HCT116 (cell line): ENCODE results near the gene HAND2. TPM values are rescaled to one million over a fixed set of nuclear protein-coding genes. Genes with fewer than 3 reads are reported as not detected.

Experiments used
- ATAC-seq: fragments of 200-7000 bp; cut with Tn5 transposase; 2 replicates; pipeline ENCODE4 v1.9.1; 2020; ENCODE audit warnings: mild to moderate bottlenecking, moderate library complexity
- BruUV-seq: library from RNA; stranded (reverse); fragments of 400-500 nt; replicated peaks from 2 replicates; lab custom pipeline; 2021; lab: Mats Ljungman, UMichigan
- CTCF ChIA-PET: fragments of 300-600 bp; sonication (Branson Sonifier 250); formaldehyde crosslinking; loops from one replicate; lab custom pipeline; 2021; ENCODE audit warnings: antibody characterized with exemption; lab: Charles Lee
- POLR2A ChIA-PET: fragments of 300-600, 350-600 bp; sonication (Branson Sonifier 250); formaldehyde crosslinking; loops from one replicate; lab custom pipeline; 2021; ENCODE audit warnings: antibody characterized with exemption; lab: Charles Lee
- RAD21 ChIA-PET, 2 experiments: fragments of 300-600 bp; sonication (Branson Sonifier 250); formaldehyde crosslinking; loops; one replicate each; lab custom pipeline; 2023; ENCODE audit warnings: low total read pairs in 2 of 2; ENCODE audit not compliant: uncharacterized antibody in 2 of 2, unreplicated experiment in 2 of 2, low non-redundant PET in 1 of 2; lab: Charles Lee
- DNase-seq: peaks from one replicate; pipeline ENCODE4 v3.0.0-alpha.2; 2010; ENCODE audit warnings: low read depth, low spot score
- H2AFZ ChIP-seq: fragments of 200-600 bp; shearing (Covaris generic), sonication (generic); 2 replicates; pipeline ENCODE4 v1.6.1; 2017; ENCODE audit warnings: low read depth, mixed run types, mixed read lengths, antibody characterized with exemption, low read length; ENCODE audit not compliant: poor library complexity, severe bottlenecking
- H3K27ac ChIP-seq: 2 replicates; pipeline ENCODE4 v1.5.1; 2012; ENCODE audit warnings: low read depth, low read length
- H3K27me3 ChIP-seq: fragments of 200-600 bp; sonication (generic); 2 replicates; pipeline ENCODE4 v1.6.1; 2016; ENCODE audit warnings: mixed run types, low read length, mixed read lengths; ENCODE audit not compliant: insufficient read depth
- H3K36me3 ChIP-seq, 2 experiments: fragments of 200-500 bp in 1 of 2; fragments of 200-600 bp in 1 of 2; sonication (Bioruptor generic) in 1 of 2; sonication (generic) in 1 of 2; 2 replicates each; pipeline versions ENCODE4 v1.5.1 to v1.6.1; 2014 to 2016; ENCODE audit warnings: low read length in 2 of 2, inconsistent platforms in 1 of 2, mixed read lengths in 1 of 2, mixed run types in 1 of 2; ENCODE audit not compliant: insufficient read depth in 2 of 2, control insufficient read depth in 1 of 2
- H3K4me1 ChIP-seq, 2 experiments: fragments of 200-600 bp in 1 of 2; sonication (generic) in 1 of 2; 2 replicates each; pipeline versions ENCODE4 v1.5.1 to v1.6.1; 2012 to 2017; ENCODE audit warnings: low read length in 2 of 2, inconsistent platforms in 1 of 2, mild to moderate bottlenecking in 1 of 2, mixed read lengths in 1 of 2, mixed run types in 1 of 2, moderate library complexity in 1 of 2; ENCODE audit not compliant: insufficient read depth in 2 of 2, control insufficient read depth in 1 of 2
- H3K4me2 ChIP-seq: fragments of 200-600 bp; sonication (generic); 2 replicates; pipeline ENCODE4 v1.6.1; 2017; ENCODE audit warnings: mixed run types, low read length, mixed read lengths
- H3K4me3 ChIP-seq, 2 experiments: fragments of 200-600 bp in 1 of 2; sonication (generic) in 1 of 2; replicated peaks in 1 of 2; 2 replicates each; pipeline ENCODE4 v1.5.1; 2011 to 2016; ENCODE audit warnings: low read length in 2 of 2, control low read depth in 1 of 2, low read depth in 1 of 2, mild to moderate bottlenecking in 1 of 2, mixed read lengths in 1 of 2, mixed run types in 1 of 2
- H3K79me2 ChIP-seq: fragments of 200-600 bp; sonication (generic); 2 replicates; pipeline ENCODE4 v1.6.1; 2017; ENCODE audit warnings: mild to moderate bottlenecking, mixed run types, low read length, moderate library complexity, mixed read lengths; ENCODE audit not compliant: insufficient read depth
- H3K9ac ChIP-seq: fragments of 200-600 bp; sonication (generic); 2 replicates; pipeline ENCODE4 v1.6.1; 2016; ENCODE audit warnings: low read length, mixed read lengths
- H3K9me2 ChIP-seq: fragments of 200-600 bp; sonication (generic), shearing (Covaris generic); 2 replicates; pipeline ENCODE4 v1.6.1; 2017; ENCODE audit warnings: mixed run types, mild to moderate bottlenecking, moderate library complexity; ENCODE audit not compliant: insufficient read depth
- H3K9me3 ChIP-seq, 2 experiments: fragments of 200-500 bp in 1 of 2; fragments of 200-600 bp in 1 of 2; sonication (Bioruptor generic) in 1 of 2; sonication (generic) in 1 of 2; 2 replicates each; pipeline ENCODE4 v1.6.1; 2014 to 2017; ENCODE audit warnings: low read length in 2 of 2, mixed read lengths in 2 of 2, inconsistent platforms in 1 of 2, low read depth in 1 of 2, mild to moderate bottlenecking in 1 of 2, mixed run types in 1 of 2, moderate library complexity in 1 of 2; ENCODE audit not compliant: control insufficient read depth in 1 of 2, insufficient read depth in 1 of 2
- H4K20me1 ChIP-seq: fragments of 200-600 bp; sonication (generic), shearing (Covaris generic); 2 replicates; pipeline ENCODE4 v1.6.1; 2017; ENCODE audit warnings: mixed run types, mild to moderate bottlenecking, moderate library complexity; ENCODE audit not compliant: insufficient read depth
- ATF3 ChIP-seq: IDR thresholded peaks from 2 replicates; pipeline ENCODE4 v1.6.1; 2012
- CBX3 ChIP-seq: IDR thresholded peaks from 2 replicates; pipeline ENCODE4 v1.6.1; 2012; ENCODE audit warnings: low read depth
- CEBPB ChIP-seq: IDR thresholded peaks from 2 replicates; pipeline ENCODE4 v1.6.1; 2012; ENCODE audit warnings: low read depth
- EGR1 ChIP-seq: IDR thresholded peaks from 2 replicates; pipeline ENCODE4 v1.6.1; 2012; ENCODE audit warnings: low read depth
- ELF1 ChIP-seq: IDR thresholded peaks from 2 replicates; pipeline ENCODE4 v1.6.1; 2012; ENCODE audit warnings: low read depth, borderline replicate concordance
- EZH2phosphoT487 ChIP-seq: fragments of 200-600 bp; IDR thresholded peaks from 2 replicates; pipeline ENCODE4 v1.6.1; 2018; ENCODE audit warnings: antibody characterized with exemption, borderline replicate concordance
- FOSL1 ChIP-seq: IDR thresholded peaks from 2 replicates; pipeline ENCODE4 v1.6.1; 2012; ENCODE audit warnings: low read depth
- JUND ChIP-seq: IDR thresholded peaks from 2 replicates; pipeline ENCODE4 v1.6.1; 2012
- POLR2A ChIP-seq: IDR thresholded peaks from 2 replicates; pipeline ENCODE4 v1.7.0; 2011; ENCODE audit warnings: borderline replicate concordance; ENCODE audit not compliant: insufficient read depth, insufficient read length; ENCODE audit errors: extremely low read depth
- RAD21 ChIP-seq: IDR thresholded peaks from 2 replicates; pipeline ENCODE4 v1.6.1; 2012; ENCODE audit warnings: low read depth, mild to moderate bottlenecking
- REST ChIP-seq: IDR thresholded peaks from 2 replicates; pipeline ENCODE4 v1.6.1; 2012; ENCODE audit warnings: low read depth
- SIN3A ChIP-seq: IDR thresholded peaks from 2 replicates; pipeline ENCODE4 v1.6.1; 2012; ENCODE audit warnings: low read depth
- SP1 ChIP-seq: IDR thresholded peaks from 2 replicates; pipeline ENCODE4 v1.6.1; 2012; ENCODE audit warnings: low read depth
- SRF ChIP-seq: IDR thresholded peaks from 2 replicates; pipeline ENCODE4 v1.6.1; 2012; ENCODE audit warnings: low read depth
- TCF7L2 ChIP-seq: IDR thresholded peaks from 2 replicates; pipeline ENCODE4 v1.7.0; 2011; ENCODE audit warnings: borderline replicate concordance, inconsistent platforms; ENCODE audit not compliant: insufficient read depth, insufficient read length; ENCODE audit errors: extremely low read depth
- YY1 ChIP-seq: IDR thresholded peaks from 2 replicates; pipeline ENCODE4 v1.6.1; 2011; ENCODE audit warnings: low read length, low read depth, moderate library complexity, mild to moderate bottlenecking; ENCODE audit not compliant: insufficient replicate concordance; ENCODE audit errors: extremely low read depth
- ZBTB33 ChIP-seq: IDR thresholded peaks from 2 replicates; pipeline ENCODE4 v1.6.1; 2011; ENCODE audit warnings: mild to moderate bottlenecking, low read length, moderate library complexity; ENCODE audit not compliant: insufficient replicate concordance; ENCODE audit errors: extremely low read depth
- ZFX ChIP-seq: fragments of 450-650 bp; IDR thresholded peaks from 2 replicates; pipeline ENCODE4 v1.6.1; 2017
- intact Hi-C: fragments of 100-400 bp; cut with micrococcal nuclease; formaldehyde crosslinking; loops from 2 replicates; pipeline ENCODE4 v1.10.0; 2022
- total RNA-seq: library from RNA; stranded (reverse); gene quantifications from one replicate; pipeline ENCODE4 v1.2.1, GENCODE V29; 2021; ENCODE audit not compliant: unreplicated experiment
- TF ChIP-seq, protein P1 (sequence below): IDR thresholded peaks from 2 replicates; pipeline ENCODE4 v1.6.1; 2012
- TF ChIP-seq, protein P2 (sequence below), 3 experiments: fragments of 200-600 bp in 1 of 3; sonication (generic) in 1 of 3; IDR thresholded peaks in 2 of 3; conservative IDR thresholded peaks in 1 of 3; 2 replicates each; pipeline ENCODE4 v1.5.1; 2012 to 2017; ENCODE audit warnings: low read depth in 2 of 3, low read length in 2 of 3, antibody characterized with exemption in 1 of 3, borderline replicate concordance in 1 of 3, control low read depth in 1 of 3, mild to moderate bottlenecking in 1 of 3, mixed read lengths in 1 of 3, mixed run types in 1 of 3, moderate library complexity in 1 of 3; ENCODE audit not compliant: insufficient read depth in 1 of 3

The HAND2 gene
- total RNA-seq, 1 experiment from 2014 or later: not detected

DNA sequence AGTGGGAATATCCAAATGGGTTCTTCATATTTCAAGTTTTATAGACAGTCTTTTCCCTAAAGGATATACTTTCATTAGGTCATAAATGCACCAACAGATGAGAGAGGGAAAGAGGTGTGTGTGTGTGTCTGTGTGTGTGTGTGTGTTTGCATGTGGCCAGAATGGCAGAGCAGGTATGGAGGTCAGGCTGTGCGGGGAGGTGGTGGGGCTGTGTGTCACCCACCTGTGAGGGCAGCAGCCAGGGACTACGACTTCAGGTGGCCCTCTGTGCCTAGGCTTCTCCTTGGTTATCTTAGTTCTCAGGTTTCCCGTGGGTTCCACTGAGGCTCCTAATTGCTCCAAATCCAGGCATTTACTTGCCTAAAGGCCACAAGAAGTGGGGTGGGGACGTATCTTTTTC, 14.6 kb downstream of the HAND2 start:
- no peaks in the 10 kb centered on the region for H3K9me3 ChIP-seq
- intact Hi-C loops: no loop called here
- no peaks in the 10 kb centered on the region for H3K79me2 ChIP-seq
- no peaks in the 10 kb centered on the region for H3K9me2 ChIP-seq
- peaks cover 31% of the 10 kb centered on the region for H3K27me3 ChIP-seq
- no peak overlapping the region for H3K27ac ChIP-seq
- H4K20me1 ChIP-seq: no peaks in the 10 kb centered on the region
- ChIA-PET POLR2A (no interaction called here), CTCF (no interaction called here), RAD21 (no interaction called here)
- H2AFZ ChIP-seq: no peak overlapping the region
- ATAC-seq: no peak
- no peaks in the 10 kb centered on the region for H3K4me1 ChIP-seq
- no peaks in the 10 kb centered on the region for H3K36me3 ChIP-seq
- no peak overlapping the region for H3K4me2 ChIP-seq
- TF ChIP-seq, protein P1, sequence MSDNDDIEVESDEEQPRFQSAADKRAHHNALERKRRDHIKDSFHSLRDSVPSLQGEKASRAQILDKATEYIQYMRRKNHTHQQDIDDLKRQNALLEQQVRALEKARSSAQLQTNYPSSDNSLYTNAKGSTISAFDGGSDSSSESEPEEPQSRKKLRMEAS: no peak
- TF ChIP-seq SP1 (no peak), TCF7L2 (no peak), EGR1 (no peak), FOSL1 (no peak), CBX3 (no peak), ELF1 (no peak), REST (no peak), SIN3A (no peak), SRF (no peak), ZBTB33 (no peak), RAD21 (no peak), EZH2phosphoT487 (no peak), YY1 (no peak), CEBPB (no peak), JUND (no peak), ZFX (no peak), POLR2A (no peak), ATF3 (no peak)
- TF ChIP-seq, protein P2, sequence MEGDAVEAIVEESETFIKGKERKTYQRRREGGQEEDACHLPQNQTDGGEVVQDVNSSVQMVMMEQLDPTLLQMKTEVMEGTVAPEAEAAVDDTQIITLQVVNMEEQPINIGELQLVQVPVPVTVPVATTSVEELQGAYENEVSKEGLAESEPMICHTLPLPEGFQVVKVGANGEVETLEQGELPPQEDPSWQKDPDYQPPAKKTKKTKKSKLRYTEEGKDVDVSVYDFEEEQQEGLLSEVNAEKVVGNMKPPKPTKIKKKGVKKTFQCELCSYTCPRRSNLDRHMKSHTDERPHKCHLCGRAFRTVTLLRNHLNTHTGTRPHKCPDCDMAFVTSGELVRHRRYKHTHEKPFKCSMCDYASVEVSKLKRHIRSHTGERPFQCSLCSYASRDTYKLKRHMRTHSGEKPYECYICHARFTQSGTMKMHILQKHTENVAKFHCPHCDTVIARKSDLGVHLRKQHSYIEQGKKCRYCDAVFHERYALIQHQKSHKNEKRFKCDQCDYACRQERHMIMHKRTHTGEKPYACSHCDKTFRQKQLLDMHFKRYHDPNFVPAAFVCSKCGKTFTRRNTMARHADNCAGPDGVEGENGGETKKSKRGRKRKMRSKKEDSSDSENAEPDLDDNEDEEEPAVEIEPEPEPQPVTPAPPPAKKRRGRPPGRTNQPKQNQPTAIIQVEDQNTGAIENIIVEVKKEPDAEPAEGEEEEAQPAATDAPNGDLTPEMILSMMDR (IDR thresholded peaks at IDR 0.05 in 2 of 3, conservative IDR thresholded peaks at IDR 0.05 in 1 of 3; ENCODE audit: borderline replicate concordance in 1 of 3, insufficient read depth in 1 of 3, low read depth in 2 of 3, low read length in 2 of 3): no peak
- TF ChIP-seq, all 23 proteins: peak for 0
- BruUV-seq: no TSS peak
- Histone ChIP-seq H3K9ac (no peak overlapping the region), H3K4me3 (no peak overlapping the region)
- DNase-seq: no peak
